H1 (cell line): ENCODE results near the gene GCH1. TPM values are rescaled to one million over a fixed set of nuclear protein-coding genes. Genes with fewer than 3 reads are reported as not detected.

ENCODE experiments used
- CTCF ChIA-PET: fragments of 300-600 bp; sonication (Branson Sonifier 250); formaldehyde crosslinking; loops from one replicate; lab custom pipeline; 2021; ENCODE audit not compliant: partially characterized antibody; lab: Charles Lee
- POLR2A ChIA-PET: fragments of 300-600 bp; sonication (Branson Sonifier 250); formaldehyde crosslinking; loops from one replicate; lab custom pipeline; 2021; ENCODE audit warnings: inconsistent platforms; ENCODE audit not compliant: partially characterized antibody; lab: Charles Lee
- DNase-seq, 2 experiments: peaks; one replicate each; pipeline versions ENCODE4 v3.0.0 to v3.0.0-alpha.2; 2010 to 2022; ENCODE audit warnings: low spot score in 2 of 2, low read depth in 1 of 2, mixed read lengths in 1 of 2
- FAIRE-seq: peaks from 2 replicates; lab custom pipeline; 2011; peaks lifted over from hg19 to GRCh38; lab: Jason Lieb, UNC
- H2AFZ ChIP-seq: 2 replicates; pipeline ENCODE4 v1.8.1; 2012; ENCODE audit warnings: low read length, inconsistent platforms
- H2AK5ac ChIP-seq: 2 replicates; pipeline ENCODE4 v1.6.1; 2013; ENCODE audit warnings: low read depth, low read length
- H2BK120ac ChIP-seq: replicated peaks from 2 replicates; pipeline ENCODE3; 2013; ENCODE audit warnings: low read depth, low read length, inconsistent platforms
- H2BK12ac ChIP-seq: 2 replicates; pipeline ENCODE4 v1.6.1; 2013; ENCODE audit warnings: low read depth, low read length
- H2BK15ac ChIP-seq: 2 replicates; pipeline ENCODE4 v1.6.1; 2013; ENCODE audit warnings: low read length
- H2BK20ac ChIP-seq: 2 replicates; pipeline ENCODE4 v1.6.1; 2013; ENCODE audit warnings: low read length
- H2BK5ac ChIP-seq: 2 replicates; pipeline ENCODE4 v1.6.1; 2013; ENCODE audit warnings: low read depth, low read length
- H3K14ac ChIP-seq: 2 replicates; pipeline ENCODE4 v1.6.1; 2013; ENCODE audit warnings: inconsistent platforms; ENCODE audit not compliant: insufficient read length
- H3K18ac ChIP-seq: 2 replicates; pipeline ENCODE4 v1.6.1; 2013; ENCODE audit warnings: low read length; ENCODE audit errors: extremely low read depth
- H3K23ac ChIP-seq: 2 replicates; pipeline ENCODE4 v1.6.1; 2013; ENCODE audit warnings: inconsistent platforms; ENCODE audit not compliant: insufficient read length
- H3K23me2 ChIP-seq: 2 replicates; pipeline ENCODE4 v1.6.1; 2013; ENCODE audit warnings: low read depth, low read length
- H3K27ac ChIP-seq: 2 replicates; pipeline ENCODE4 v1.6.1; 2011; ENCODE audit warnings: low read depth, low read length, inconsistent platforms
- H3K27me3 ChIP-seq, 4 experiments: replicated peaks in 1 of 4; 1 replicate in 1 of 4; 2 replicates in 3 of 4; pipeline versions ENCODE4 v1.6.1 to v1.8.1; 2011 to 2013; ENCODE audit warnings: low read length in 3 of 4, mild to moderate bottlenecking in 3 of 4, inconsistent platforms in 2 of 4, mixed read lengths in 2 of 4, moderate library complexity in 1 of 4; ENCODE audit not compliant: control insufficient read depth in 3 of 4, insufficient read depth in 3 of 4; ENCODE audit errors: extremely low read depth in 1 of 4
- H3K36me3 ChIP-seq, 4 experiments: 2 replicates each; pipeline versions ENCODE4 v1.6.1 to v1.8.1; 2011 to 2013; ENCODE audit warnings: mild to moderate bottlenecking in 4 of 4, low read length in 3 of 4, moderate library complexity in 2 of 4, control low read depth in 1 of 4, inconsistent platforms in 1 of 4; ENCODE audit not compliant: insufficient read depth in 4 of 4, control insufficient read depth in 2 of 4
- H3K4ac ChIP-seq: replicated peaks from 2 replicates; pipeline ENCODE3; 2013; ENCODE audit warnings: low read length, low read depth, mixed read lengths, inconsistent platforms; ENCODE audit not compliant: insufficient read length
- H3K4me1 ChIP-seq, 4 experiments: replicated peaks in 1 of 4; 1 replicate in 1 of 4; 2 replicates in 3 of 4; pipeline versions ENCODE4 v1.6.1 to v1.8.1; 2011 to 2013; ENCODE audit warnings: low read length in 3 of 4, inconsistent platforms in 2 of 4, mixed read lengths in 1 of 4; ENCODE audit not compliant: insufficient read depth in 4 of 4, control insufficient read depth in 3 of 4
- H3K4me2 ChIP-seq, 2 experiments: 2 replicates each; pipeline versions ENCODE4 v1.6.1 to v1.8.1; 2011 to 2013; ENCODE audit warnings: low read depth in 2 of 2, low read length in 2 of 2, control low read depth in 1 of 2, inconsistent platforms in 1 of 2, mild to moderate bottlenecking in 1 of 2; ENCODE audit not compliant: insufficient read depth in 1 of 2
- H3K4me3 ChIP-seq, 4 experiments: fragments of 200-600, 300-600 bp in 1 of 4; sonication (generic), shearing (Covaris generic), sonication (Bioruptor Twin) in 1 of 4; 2 replicates each; pipeline versions ENCODE4 v1.5.1 to v1.8.1; 2011 to 2016; ENCODE audit warnings: low read length in 4 of 4, low read depth in 3 of 4, control low read depth in 2 of 4, inconsistent platforms in 2 of 4, mild to moderate bottlenecking in 2 of 4, mixed read lengths in 1 of 4, moderate library complexity in 1 of 4; ENCODE audit not compliant: insufficient read depth in 2 of 4; ENCODE audit errors: extremely low read depth in 1 of 4
- H3K56ac ChIP-seq: replicated peaks from 2 replicates; pipeline ENCODE3; 2013; ENCODE audit warnings: low read depth, mild to moderate bottlenecking, mixed read lengths, low read length, inconsistent platforms; ENCODE audit not compliant: insufficient read length
- H3K79me1 ChIP-seq: 2 replicates; pipeline ENCODE4 v1.6.1; 2013; ENCODE audit warnings: low read depth, low read length, control low read depth
- H3K79me2 ChIP-seq, 2 experiments: 2 replicates each; pipeline versions ENCODE4 v1.6.1 to v1.8.1; 2012 to 2013; ENCODE audit warnings: low read length in 2 of 2, mild to moderate bottlenecking in 2 of 2, inconsistent platforms in 1 of 2; ENCODE audit not compliant: insufficient read depth in 2 of 2, control insufficient read depth in 1 of 2
- H3K9ac ChIP-seq, 4 experiments: replicated peaks in 1 of 4; 1 replicate in 1 of 4; 2 replicates in 3 of 4; pipeline versions ENCODE4 v1.6.1 to v1.8.1; 2011 to 2013; ENCODE audit warnings: low read depth in 3 of 4, low read length in 3 of 4, control low read depth in 2 of 4, mild to moderate bottlenecking in 2 of 4, moderate library complexity in 2 of 4, inconsistent platforms in 1 of 4; ENCODE audit errors: extremely low read depth in 1 of 4
- H3K9me3 ChIP-seq, 2 experiments: 2 replicates each; pipeline versions ENCODE4 v1.6.1 to v1.8.1; 2012 to 2013; ENCODE audit warnings: mild to moderate bottlenecking in 2 of 2, moderate library complexity in 2 of 2, control low read depth in 1 of 2, inconsistent platforms in 1 of 2, low read depth in 1 of 2, low read length in 1 of 2, mixed read lengths in 1 of 2; ENCODE audit not compliant: insufficient read depth in 2 of 2
- H4K20me1 ChIP-seq, 2 experiments: replicated peaks in 1 of 2; 2 replicates each; pipeline versions ENCODE3 to v1.8.1; 2011 to 2013; ENCODE audit warnings: inconsistent platforms in 2 of 2, low read length in 2 of 2, mild to moderate bottlenecking in 1 of 2; ENCODE audit not compliant: insufficient read depth in 2 of 2, control insufficient read depth in 1 of 2
- H4K5ac ChIP-seq: 2 replicates; pipeline ENCODE4 v1.6.1; 2013; ENCODE audit warnings: low read length, low read depth, mixed read lengths, inconsistent platforms; ENCODE audit not compliant: insufficient read length
- H4K8ac ChIP-seq: 2 replicates; pipeline ENCODE4 v1.8.0; 2013; ENCODE audit warnings: mild to moderate bottlenecking, moderate library complexity, low read length, inconsistent platforms; ENCODE audit not compliant: insufficient read depth; ENCODE audit errors: extremely low read depth
- H4K91ac ChIP-seq: replicated peaks from 2 replicates; pipeline ENCODE3; 2013; ENCODE audit warnings: low read length, mixed read lengths, inconsistent platforms; ENCODE audit not compliant: insufficient read length
- WGBS, 2 experiments: shearing (Covaris generic) in 1 of 2; methylation state at CpG; one replicate each; pipeline versions ENCODE4 v1.1.6 to v1.1.7; 2013 to 2015; ENCODE audit warnings: low lambda C conversion rate in 2 of 2, mixed read lengths in 2 of 2, inconsistent platforms in 1 of 2, low coverage in 1 of 2, missing lambda C conversion rate in 1 of 2; ENCODE audit not compliant: insufficient replicate concordance in 2 of 2, insufficient coverage in 1 of 2, insufficient read length in 1 of 2; ENCODE audit errors: extremely low coverage in 1 of 2, missing lambda C conversion rate in 1 of 2; 5-methylcytosine and 5-hydroxymethylcytosine counted together
- polyA plus RNA-seq, 7 experiments: library from polyadenylated mRNA; depleted of rRNA in 3 of 7; stranded (reverse) in 5 of 7; unstranded in 2 of 7; fragments of >200 nt in 5 of 7; fragments of 200-250 nt in 2 of 7; gene quantifications; 1 replicate in 5 of 7; 2 replicates in 1 of 7; 4 replicates in 1 of 7; pipeline versions ENCODE4 v1.2.1 to v1.2.3, GENCODE V29; 2011 to 2013; ENCODE audit warnings: missing spikeins in 2 of 7, mixed read lengths in 2 of 7
- total RNA-seq: library from RNA; stranded (reverse); fragmentation: NEBNext Ultra II Directional; extraction: Animal tissue kit (Norgen Biotek cat#: 25700); gene quantifications from 2 replicates; pipeline ENCODE4 v1.2.1, GENCODE V29; 2021
- TF ChIP-seq, protein P1 (sequence below): fragments of 300-600 bp; sonication (generic); IDR thresholded peaks from 2 replicates; pipeline ENCODE4 v1.7.1; 2012; ENCODE audit warnings: low read length, moderate library complexity, mild to moderate bottlenecking, inconsistent platforms; ENCODE audit not compliant: insufficient replicate concordance

Gene GCH1
- total and polyA plus RNA-seq, 2 of the 8 experiments (the other 6 are each of a cell fraction or from before 2014, with no cell fraction given): 7.3 to 7.9 TPM

DNA sequence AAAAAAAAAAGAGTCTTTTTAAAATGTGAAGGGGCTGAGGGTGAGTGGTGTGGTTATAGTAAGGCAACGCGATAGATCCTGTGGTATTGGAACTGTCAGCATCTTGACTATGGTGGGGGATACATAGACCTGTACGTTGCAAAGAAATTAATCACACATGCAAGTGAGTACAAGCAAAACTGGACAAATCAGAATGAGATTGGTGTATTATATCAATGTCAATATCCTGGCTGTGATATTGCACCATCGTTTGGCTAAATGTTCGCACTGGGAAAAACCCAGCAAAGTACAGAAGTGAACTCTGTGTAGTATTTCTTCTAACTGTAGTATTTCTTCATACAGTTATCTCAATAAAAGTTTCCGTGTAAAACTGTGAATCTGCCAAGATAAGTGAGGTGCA lies 67.9 kb downstream of the GCH1 start:
- H3K23me2 ChIP-seq: no peaks in the 10 kb centered on the region; the same call in 1 of the 2 replicates
- POLR2A ChIA-PET: no interaction called here
- H3K23ac ChIP-seq: no peak overlapping the region
- FAIRE-seq (no peak), DNase-seq (no peak)
- H2BK15ac ChIP-seq: no peak overlapping the region
- H3K36me3 ChIP-seq: no peaks in the 10 kb centered on the region
- no peak overlapping the region for H3K56ac ChIP-seq
- no peak overlapping the region for H2AK5ac ChIP-seq
- whole genome bisulfite sequencing, 2 experiments: 91% methylated on average over 6 of the region's 6 CpGs; no CpG with 5 or more reads in 1 of the 2 experiments
- no peaks in the 10 kb centered on the region for H3K79me2 ChIP-seq
- H4K91ac ChIP-seq: no peak overlapping the region
- H3K14ac ChIP-seq: no peak overlapping the region
- H2AFZ ChIP-seq: no peak overlapping the region
- no peak overlapping the region for H2BK20ac ChIP-seq
- no peaks in the 10 kb centered on the region for H3K4me1 ChIP-seq
- no peak overlapping the region for H3K27ac ChIP-seq
- no peak overlapping the region for H4K5ac ChIP-seq
- H2BK5ac ChIP-seq: no peak overlapping the region
- H2BK120ac ChIP-seq: no peak overlapping the region
- no peaks in the 10 kb centered on the region for H3K9me3 ChIP-seq
- no peak overlapping the region for H4K8ac ChIP-seq
- no peaks in the 10 kb centered on the region for H4K20me1 ChIP-seq
- H3K79me1 ChIP-seq: no peaks in the 10 kb centered on the region
- H3K4me3 ChIP-seq: no peak overlapping the region
- no peaks in the 10 kb centered on the region for H3K27me3 ChIP-seq
- no peak overlapping the region for H3K4me2 ChIP-seq
- CTCF ChIA-PET: no interaction called here
- H3K18ac ChIP-seq: no peak overlapping the region
- no peak overlapping the region for H3K4ac ChIP-seq
- H2BK12ac ChIP-seq: no peak overlapping the region
- H3K9ac ChIP-seq: no peak overlapping the region
- TF ChIP-seq, protein P1, sequence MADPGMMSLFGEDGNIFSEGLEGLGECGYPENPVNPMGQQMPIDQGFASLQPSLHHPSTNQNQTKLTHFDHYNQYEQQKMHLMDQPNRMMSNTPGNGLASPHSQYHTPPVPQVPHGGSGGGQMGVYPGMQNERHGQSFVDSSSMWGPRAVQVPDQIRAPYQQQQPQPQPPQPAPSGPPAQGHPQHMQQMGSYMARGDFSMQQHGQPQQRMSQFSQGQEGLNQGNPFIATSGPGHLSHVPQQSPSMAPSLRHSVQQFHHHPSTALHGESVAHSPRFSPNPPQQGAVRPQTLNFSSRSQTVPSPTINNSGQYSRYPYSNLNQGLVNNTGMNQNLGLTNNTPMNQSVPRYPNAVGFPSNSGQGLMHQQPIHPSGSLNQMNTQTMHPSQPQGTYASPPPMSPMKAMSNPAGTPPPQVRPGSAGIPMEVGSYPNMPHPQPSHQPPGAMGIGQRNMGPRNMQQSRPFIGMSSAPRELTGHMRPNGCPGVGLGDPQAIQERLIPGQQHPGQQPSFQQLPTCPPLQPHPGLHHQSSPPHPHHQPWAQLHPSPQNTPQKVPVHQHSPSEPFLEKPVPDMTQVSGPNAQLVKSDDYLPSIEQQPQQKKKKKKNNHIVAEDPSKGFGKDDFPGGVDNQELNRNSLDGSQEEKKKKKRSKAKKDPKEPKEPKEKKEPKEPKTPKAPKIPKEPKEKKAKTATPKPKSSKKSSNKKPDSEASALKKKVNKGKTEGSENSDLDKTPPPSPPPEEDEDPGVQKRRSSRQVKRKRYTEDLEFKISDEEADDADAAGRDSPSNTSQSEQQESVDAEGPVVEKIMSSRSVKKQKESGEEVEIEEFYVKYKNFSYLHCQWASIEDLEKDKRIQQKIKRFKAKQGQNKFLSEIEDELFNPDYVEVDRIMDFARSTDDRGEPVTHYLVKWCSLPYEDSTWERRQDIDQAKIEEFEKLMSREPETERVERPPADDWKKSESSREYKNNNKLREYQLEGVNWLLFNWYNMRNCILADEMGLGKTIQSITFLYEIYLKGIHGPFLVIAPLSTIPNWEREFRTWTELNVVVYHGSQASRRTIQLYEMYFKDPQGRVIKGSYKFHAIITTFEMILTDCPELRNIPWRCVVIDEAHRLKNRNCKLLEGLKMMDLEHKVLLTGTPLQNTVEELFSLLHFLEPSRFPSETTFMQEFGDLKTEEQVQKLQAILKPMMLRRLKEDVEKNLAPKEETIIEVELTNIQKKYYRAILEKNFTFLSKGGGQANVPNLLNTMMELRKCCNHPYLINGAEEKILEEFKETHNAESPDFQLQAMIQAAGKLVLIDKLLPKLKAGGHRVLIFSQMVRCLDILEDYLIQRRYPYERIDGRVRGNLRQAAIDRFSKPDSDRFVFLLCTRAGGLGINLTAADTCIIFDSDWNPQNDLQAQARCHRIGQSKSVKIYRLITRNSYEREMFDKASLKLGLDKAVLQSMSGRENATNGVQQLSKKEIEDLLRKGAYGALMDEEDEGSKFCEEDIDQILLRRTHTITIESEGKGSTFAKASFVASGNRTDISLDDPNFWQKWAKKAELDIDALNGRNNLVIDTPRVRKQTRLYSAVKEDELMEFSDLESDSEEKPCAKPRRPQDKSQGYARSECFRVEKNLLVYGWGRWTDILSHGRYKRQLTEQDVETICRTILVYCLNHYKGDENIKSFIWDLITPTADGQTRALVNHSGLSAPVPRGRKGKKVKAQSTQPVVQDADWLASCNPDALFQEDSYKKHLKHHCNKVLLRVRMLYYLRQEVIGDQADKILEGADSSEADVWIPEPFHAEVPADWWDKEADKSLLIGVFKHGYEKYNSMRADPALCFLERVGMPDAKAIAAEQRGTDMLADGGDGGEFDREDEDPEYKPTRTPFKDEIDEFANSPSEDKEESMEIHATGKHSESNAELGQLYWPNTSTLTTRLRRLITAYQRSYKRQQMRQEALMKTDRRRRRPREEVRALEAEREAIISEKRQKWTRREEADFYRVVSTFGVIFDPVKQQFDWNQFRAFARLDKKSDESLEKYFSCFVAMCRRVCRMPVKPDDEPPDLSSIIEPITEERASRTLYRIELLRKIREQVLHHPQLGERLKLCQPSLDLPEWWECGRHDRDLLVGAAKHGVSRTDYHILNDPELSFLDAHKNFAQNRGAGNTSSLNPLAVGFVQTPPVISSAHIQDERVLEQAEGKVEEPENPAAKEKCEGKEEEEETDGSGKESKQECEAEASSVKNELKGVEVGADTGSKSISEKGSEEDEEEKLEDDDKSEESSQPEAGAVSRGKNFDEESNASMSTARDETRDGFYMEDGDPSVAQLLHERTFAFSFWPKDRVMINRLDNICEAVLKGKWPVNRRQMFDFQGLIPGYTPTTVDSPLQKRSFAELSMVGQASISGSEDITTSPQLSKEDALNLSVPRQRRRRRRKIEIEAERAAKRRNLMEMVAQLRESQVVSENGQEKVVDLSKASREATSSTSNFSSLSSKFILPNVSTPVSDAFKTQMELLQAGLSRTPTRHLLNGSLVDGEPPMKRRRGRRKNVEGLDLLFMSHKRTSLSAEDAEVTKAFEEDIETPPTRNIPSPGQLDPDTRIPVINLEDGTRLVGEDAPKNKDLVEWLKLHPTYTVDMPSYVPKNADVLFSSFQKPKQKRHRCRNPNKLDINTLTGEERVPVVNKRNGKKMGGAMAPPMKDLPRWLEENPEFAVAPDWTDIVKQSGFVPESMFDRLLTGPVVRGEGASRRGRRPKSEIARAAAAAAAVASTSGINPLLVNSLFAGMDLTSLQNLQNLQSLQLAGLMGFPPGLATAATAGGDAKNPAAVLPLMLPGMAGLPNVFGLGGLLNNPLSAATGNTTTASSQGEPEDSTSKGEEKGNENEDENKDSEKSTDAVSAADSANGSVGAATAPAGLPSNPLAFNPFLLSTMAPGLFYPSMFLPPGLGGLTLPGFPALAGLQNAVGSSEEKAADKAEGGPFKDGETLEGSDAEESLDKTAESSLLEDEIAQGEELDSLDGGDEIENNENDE: no peak
